Adrenal gland (tissue), 12 donors: ENCODE measurements around the gene KIF2A. TPM values are rescaled to one million over a fixed set of nuclear protein-coding genes. Genes with fewer than 3 reads are reported as not detected.

Experiments used
- DNase-seq, 7 donors: peaks; one replicate each; pipeline ENCODE4 v3.0.0-alpha.2; 2019 to 2020
- H3K27ac ChIP-seq, 5 donors: fragments of 200-600 bp; sonication (generic) in 4 of 5; 1 replicate in 3 of 5; 2 replicates in 2 of 5; pipeline versions ENCODE4 v1.5.1 to v1.8.0; 2016 to 2020; ENCODE audit warnings: mild to moderate bottlenecking in 1 of 5
- H3K27me3 ChIP-seq: fragments of 200-600 bp; 2 replicates; pipeline ENCODE4 v1.8.0; 2021
- H3K36me3 ChIP-seq, 2 donors: fragments of 200-600 bp; replicated peaks in 1 of 2; 1 replicate in 1 of 2; 2 replicates in 1 of 2; pipeline versions ENCODE4 v1.5.1 to v1.8.0; 2018 to 2022
- H3K4me1 ChIP-seq, 2 donors: fragments of 200-600 bp; replicated peaks in 1 of 2; 1 replicate in 1 of 2; 2 replicates in 1 of 2; pipeline versions ENCODE4 v1.5.1 to v1.8.0; 2018 to 2021
- H3K4me3 ChIP-seq, 4 donors: fragments of 200-600 bp; sonication (generic) in 3 of 4; one replicate each; pipeline ENCODE4 v1.5.1; 2016 to 2018
- H3K9me3 ChIP-seq, 3 donors: fragments of 200-600 bp; sonication (generic) in 1 of 3; replicated peaks in 1 of 3; 1 replicate in 2 of 3; 2 replicates in 1 of 3; pipeline versions ENCODE4 v1.5.1 to v1.8.0; 2016 to 2021
- CTCF ChIP-seq, 6 experiments: fragments of 450-650 bp in 4 of 6; fragments of 200-600 bp in 2 of 6; sonication (generic) in 1 of 6; IDR thresholded peaks; 1 replicate in 5 of 6; 2 replicates in 1 of 6; pipeline versions ENCODE4 v1.5.1 to v1.8.0; 2016 to 2021; ENCODE audit warnings: antibody characterized with exemption in 6 of 6, mild to moderate bottlenecking in 2 of 6, moderate library complexity in 1 of 6
- POLR2A ChIP-seq, 2 donors: fragments of 450-650 bp; IDR thresholded peaks; one replicate each; pipeline ENCODE4 v1.6.1; 2017; ENCODE audit warnings: antibody characterized with exemption in 2 of 2, mild to moderate bottlenecking in 2 of 2, moderate library complexity in 1 of 2
- WGBS, 4 donors: extraction: QIAGEN DNeasy Blood & Tissue Kit in 2 of 4; methylation state at CpG; one replicate each; pipeline versions ENCODE4 v1.1.5 to v1.1.7; 2013 to 2017; 5-methylcytosine and 5-hydroxymethylcytosine counted together
- intact Hi-C, 2 donors: fragments of 100-400 bp; cut with DNase I; formaldehyde crosslinking; loops; one replicate each; pipeline versions ENCODE4 v1.14.1 to v1.15.0; 2022 to 2023
- polyA plus RNA-seq, 3 donors: library from polyadenylated mRNA; stranded (reverse); fragments of 200-250 nt in 2 of 3; fragments of 350-450 nt in 1 of 3; fragmentation: Illumina TruSeq in 1 of 3; extraction: RNeasy Lipid Tissue Mini Kit (QIAGEN cat#74804) in 1 of 3; gene quantifications; one replicate each; pipeline ENCODE4 v1.2.3, GENCODE V29; 2013 to 2014
- total RNA-seq, 9 donors: library from RNA; depleted of rRNA in 4 of 9; stranded (reverse); fragments of >200 nt in 4 of 9; fragments of 120-200 nt in 1 of 9; fragmentation: NEBNext Ultra II Directional in 1 of 9; extraction: Animal tissue kit (Norgen Biotek cat#: 25700) in 1 of 9; gene quantifications; one replicate each; pipeline versions ENCODE4 v1.1.0 to v1.2.4, GENCODE V29; 2013 to 2023
- donor health status: healthy with polysubstance abuse.
- donor health status: Bipolar disorder and iron deficiency.
- donor health status: DM: yes; HTN: yes; CAD: no.
- donor health status: DM: no; HTN: no; CAD: no.
- donor health status: DM: no; HTN: no; CAD: no.
- donor health status: DM: yes; HTN: yes; CAD: no.

KIF2A gene
- total and polyA plus RNA-seq, 12 donors, result 2.1 to 50.2 (median 24.2) TPM

DNA sequence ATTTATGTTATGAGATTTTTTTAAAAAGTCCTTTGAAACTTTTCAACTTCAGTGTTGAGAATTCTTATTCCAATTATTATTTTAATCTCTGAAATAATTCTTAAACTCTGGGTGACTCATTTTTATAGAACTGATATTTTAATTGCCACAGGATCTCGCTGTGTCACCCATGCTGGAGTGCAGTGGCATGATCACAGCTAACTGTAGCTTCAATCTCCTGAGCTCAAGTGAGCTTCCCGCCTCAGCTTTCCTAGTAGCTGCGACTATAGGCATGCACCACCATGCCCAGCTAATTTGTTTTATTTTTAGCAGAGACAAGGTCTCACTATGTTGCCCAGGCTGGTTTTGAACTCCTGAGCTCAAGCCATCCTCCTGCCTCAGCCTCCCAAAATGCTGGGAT is 56.7 kb downstream of the KIF2A start:
- Histone ChIP-seq H3K27me3 (no peaks in the 10 kb centered on the region), H3K36me3 (peaks cover 0 to 44% of the 10 kb centered on the region in 2 donors)
- WGBS, 4 donors, result 89 to 99% (median 97%) methylated on average over 3 of the region's 3 CpGs

GRCh38 chr5:62369039-62369438 is 63.0 kb downstream of the KIF2A start:
- WGBS, 4 donors, result 91 to 99% (median 96%) methylated on average over 2 of the region's 2 CpGs
- Histone ChIP-seq H3K36me3 (peaks cover 4 to 15% of the 10 kb centered on the region in 2 donors), H3K9me3 (no peaks in the 10 kb centered on the region), H3K4me3 (no peak overlapping the region), H3K4me1 (no peaks in the 10 kb centered on the region), H3K27me3 (no peaks in the 10 kb centered on the region), H3K27ac (no peak overlapping the region)
- no peak for DNase-seq
- TF ChIP-seq POLR2A (IDR thresholded peaks at IDR 0.05) (no peak), CTCF (IDR thresholded peaks at IDR 0.05) (no peak)
- intact Hi-C loops, result no loop called here

More for the DNA sequence above, 56.7 kb downstream of the KIF2A start:
- DNase-seq, result no peak
- Histone ChIP-seq H3K27ac (no peak overlapping the region), H3K9me3 (no peaks in the 10 kb centered on the region), H3K4me3 (no peak overlapping the region), H3K4me1 (no peaks in the 10 kb centered on the region)
- intact Hi-C loops, result no loop called here
- TF ChIP-seq CTCF (IDR thresholded peaks at IDR 0.05) (no peak), POLR2A (IDR thresholded peaks at IDR 0.05) (no peak)

GRCh38 chr5:62371409-62371808 is 65.4 kb downstream of the KIF2A start:
- no peaks in the 10 kb centered on the region for H3K27me3 ChIP-seq
- DNase-seq, result no peak
- H3K4me1 ChIP-seq, result no peaks in the 10 kb centered on the region
- H3K4me3 ChIP-seq, result no peak overlapping the region
- H3K36me3 ChIP-seq, result peaks cover 4 to 16% of the 10 kb centered on the region in 2 donors
- H3K27ac ChIP-seq, result no peak overlapping the region
- intact Hi-C loops, result no loop called here
- TF ChIP-seq POLR2A (IDR thresholded peaks at IDR 0.05) (no peak), CTCF (IDR thresholded peaks at IDR 0.05) (no peak)
- no peaks in the 10 kb centered on the region for H3K9me3 ChIP-seq

DNA sequence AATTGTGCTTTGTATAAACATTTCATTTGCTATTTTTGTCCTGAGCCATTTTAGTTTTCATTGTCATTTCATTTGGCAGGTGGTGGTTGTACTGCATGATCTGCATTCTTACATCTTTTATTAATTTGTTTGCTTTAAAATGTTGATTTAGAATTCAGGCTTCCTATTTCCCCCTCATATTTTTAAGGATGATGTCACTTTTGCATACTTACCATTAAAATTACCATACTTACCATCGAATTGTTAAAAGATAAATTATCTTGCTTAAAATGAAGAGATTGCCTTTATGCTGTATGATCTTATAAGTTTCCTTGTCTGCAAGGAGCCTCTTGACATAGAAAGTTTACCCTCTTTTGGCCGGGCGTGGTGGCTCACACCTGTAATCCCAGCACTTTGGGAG is 66.6 kb downstream of the KIF2A start:
- Histone ChIP-seq H3K36me3 (peaks cover 4 to 20% of the 10 kb centered on the region in 2 donors), H3K4me1 (no peaks in the 10 kb centered on the region), H3K27me3 (no peaks in the 10 kb centered on the region), H3K27ac (no peak overlapping the region), H3K9me3 (no peaks in the 10 kb centered on the region), H3K4me3 (no peak overlapping the region)
- WGBS, 4 donors, result 95 to 97% (median 96%) methylated on average over 3 of the region's 3 CpGs
- DNase-seq, result no peak
- no peak for TF ChIP-seq CTCF (IDR thresholded peaks at IDR 0.05)
- no peak for TF ChIP-seq POLR2A (IDR thresholded peaks at IDR 0.05)
- intact Hi-C loops, result no loop called here
